Stimulated activated naive CD8-positive, alpha-beta T cell treated with anti-CD3 and anti-CD28 coated beads, Interleukin-15, amount 100 ng/mL, for 72 hours (primary cell): ENCODE results near the gene ARSG.
"Not testable (repeated sequence)": the region's sequence is repeated elsewhere in the genome, so short reads cannot be mapped to it uniquely, and the experiment has no call there.

Source experiments
- ATAC-seq: fragments of 150-1000 bp; cut with Tn5 transposase; 2 replicates; pipeline ENCODE4 v1.10.0; 2021; ENCODE audit warnings: mild to moderate bottlenecking, moderate library complexity
- DNase-seq, 2 donors: peaks; one replicate each; pipeline ENCODE4 v3.0.0; 2021 to 2022
- H3K27ac Mint-ChIP-seq, 2 donors: one replicate each; pipeline ENCODE4 v1.8.0; 2022; ENCODE audit warnings: mild to moderate bottlenecking in 2 of 2, mixed read lengths in 2 of 2, moderate library complexity in 2 of 2
- H3K27me3 Mint-ChIP-seq: one replicate; pipeline ENCODE4 v1.8.0; 2022; ENCODE audit warnings: mixed read lengths
- H3K4me1 Mint-ChIP-seq: one replicate; pipeline ENCODE4 v1.8.0; 2022; ENCODE audit warnings: mild to moderate bottlenecking, mixed read lengths
- H3K4me3 Mint-ChIP-seq, 2 donors: one replicate each; pipeline ENCODE4 v1.8.0; 2022; ENCODE audit warnings: mild to moderate bottlenecking in 2 of 2, mixed read lengths in 2 of 2, moderate library complexity in 1 of 2
- H3K9me3 Mint-ChIP-seq, 2 donors: one replicate each; pipeline ENCODE4 v1.8.0; 2022; ENCODE audit warnings: mixed read lengths in 2 of 2

Gene ARSG

DNA sequence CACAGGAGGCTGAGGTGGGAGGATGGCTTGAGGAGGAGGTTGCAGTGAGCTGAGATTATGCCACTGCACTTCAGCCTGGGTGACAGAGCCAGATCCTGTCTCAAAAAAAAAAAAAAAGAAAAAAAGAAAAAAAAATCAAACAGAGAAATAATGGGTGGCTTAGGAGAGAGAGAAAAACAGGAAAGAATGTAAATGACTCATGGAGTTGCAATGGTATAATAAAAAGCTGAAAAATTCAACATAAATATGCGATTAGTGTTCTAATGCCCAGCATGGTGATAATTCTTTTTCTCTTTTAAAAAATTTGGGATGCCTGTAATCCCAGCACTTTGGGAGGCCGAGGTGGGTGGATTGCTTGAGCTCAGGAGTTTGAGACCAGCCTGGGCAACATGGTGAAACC, 63.0 kb downstream of the ARSG start:
- ATAC-seq, DNase-seq, H3K27ac Mint-ChIP-seq, H3K9me3 Mint-ChIP-seq, H3K4me3 Mint-ChIP-seq, H3K27me3 Mint-ChIP-seq: not testable (repeated sequence)
- H3K4me1 Mint-ChIP-seq: peaks cover 75% of the 10 kb centered on the region

DNA sequence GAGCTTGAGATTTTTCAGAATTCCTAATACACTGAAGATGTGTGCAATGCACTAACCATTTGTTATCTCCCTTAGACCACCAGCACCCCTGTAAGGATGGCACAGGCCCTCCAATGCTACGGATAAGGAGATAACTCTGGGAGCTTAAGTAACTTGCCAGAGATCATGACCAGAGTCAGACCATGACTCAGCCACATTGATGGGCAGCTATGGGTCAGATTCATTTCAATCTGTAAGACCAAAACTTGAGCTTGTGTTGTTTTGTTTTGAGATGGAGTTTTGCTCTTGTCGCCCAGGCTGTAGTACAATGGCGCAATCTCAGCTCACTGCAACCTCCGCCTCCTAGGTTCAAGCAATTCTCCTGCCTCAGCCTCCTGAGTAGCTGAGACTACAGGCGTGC, 63.8 kb downstream of the ARSG start:
- H3K4me3 Mint-ChIP-seq, H3K27ac Mint-ChIP-seq, ATAC-seq, DNase-seq, H3K9me3 Mint-ChIP-seq, H3K27me3 Mint-ChIP-seq: not testable (repeated sequence)
- H3K4me1 Mint-ChIP-seq: peaks cover 72% of the 10 kb centered on the region

DNA sequence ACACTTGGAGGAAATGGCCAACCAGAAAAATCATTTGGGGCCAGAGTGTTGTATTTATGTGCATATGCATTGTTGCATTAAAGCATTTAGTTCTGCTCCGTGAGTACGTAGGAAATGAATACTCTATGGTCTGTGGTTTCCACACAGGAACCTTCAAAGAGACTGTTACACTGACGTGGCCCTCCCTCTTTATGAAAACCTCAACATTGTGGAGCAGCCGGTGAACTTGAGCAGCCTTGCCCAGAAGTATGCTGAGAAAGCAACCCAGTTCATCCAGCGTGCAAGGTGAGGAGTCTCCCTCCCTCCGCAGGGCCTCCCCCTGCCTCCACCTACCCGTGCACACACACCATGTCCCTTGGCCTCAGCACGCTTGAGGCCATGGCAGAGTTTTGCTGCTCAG, 65.2 kb downstream of the ARSG start:
- peak overlapping the region; percentile 58 to 64 for H3K4me3 Mint-ChIP-seq
- no peaks in the 10 kb centered on the region for H3K27me3 Mint-ChIP-seq
- peaks cover 72% of the 10 kb centered on the region for H3K4me1 Mint-ChIP-seq
- peak; percentile 54 to 76 for DNase-seq
- no peaks in the 10 kb centered on the region for H3K9me3 Mint-ChIP-seq
- no peak overlapping the region for H3K27ac Mint-ChIP-seq
- ATAC-seq: peak; percentile 99

GRCh38 chr17:68356949-68357455, 65.7 kb downstream of the ARSG start:
- peak overlapping the region in 1 of 2 donors; percentile 34 for H3K27ac Mint-ChIP-seq

DNA sequence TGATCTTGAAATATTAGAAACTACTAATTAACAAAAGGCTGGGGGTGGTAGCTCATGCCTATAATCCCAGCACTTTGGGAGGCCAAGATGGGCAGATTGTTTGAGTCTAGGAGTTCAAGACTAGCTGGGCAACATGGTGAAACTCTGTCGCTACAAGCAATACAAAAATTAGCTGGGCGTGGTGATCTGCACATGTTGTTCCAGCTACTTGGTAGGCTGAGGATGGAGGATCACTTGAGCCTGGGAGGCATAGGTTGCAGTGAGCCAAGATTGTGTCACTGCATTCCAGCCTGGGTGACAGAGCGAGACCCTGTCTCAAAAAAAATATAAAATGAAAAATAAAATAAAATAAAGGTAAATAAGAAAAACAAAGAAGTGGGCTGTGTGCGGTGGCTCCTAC, 66.6 kb downstream of the ARSG start:
- no peak for DNase-seq
- no peak overlapping the region for H3K27ac Mint-ChIP-seq
- no peak for ATAC-seq

More at GRCh38 chr17:68356949-68357455, 65.7 kb downstream of the ARSG start:
- no peaks in the 10 kb centered on the region for H3K9me3 Mint-ChIP-seq
- peak; percentile 65 for ATAC-seq
- peaks cover 67% of the 10 kb centered on the region for H3K4me1 Mint-ChIP-seq
- no peaks in the 10 kb centered on the region for H3K27me3 Mint-ChIP-seq
- peak overlapping the region; percentile 58 to 64 for H3K4me3 Mint-ChIP-seq
- DNase-seq: no peak

DNA sequence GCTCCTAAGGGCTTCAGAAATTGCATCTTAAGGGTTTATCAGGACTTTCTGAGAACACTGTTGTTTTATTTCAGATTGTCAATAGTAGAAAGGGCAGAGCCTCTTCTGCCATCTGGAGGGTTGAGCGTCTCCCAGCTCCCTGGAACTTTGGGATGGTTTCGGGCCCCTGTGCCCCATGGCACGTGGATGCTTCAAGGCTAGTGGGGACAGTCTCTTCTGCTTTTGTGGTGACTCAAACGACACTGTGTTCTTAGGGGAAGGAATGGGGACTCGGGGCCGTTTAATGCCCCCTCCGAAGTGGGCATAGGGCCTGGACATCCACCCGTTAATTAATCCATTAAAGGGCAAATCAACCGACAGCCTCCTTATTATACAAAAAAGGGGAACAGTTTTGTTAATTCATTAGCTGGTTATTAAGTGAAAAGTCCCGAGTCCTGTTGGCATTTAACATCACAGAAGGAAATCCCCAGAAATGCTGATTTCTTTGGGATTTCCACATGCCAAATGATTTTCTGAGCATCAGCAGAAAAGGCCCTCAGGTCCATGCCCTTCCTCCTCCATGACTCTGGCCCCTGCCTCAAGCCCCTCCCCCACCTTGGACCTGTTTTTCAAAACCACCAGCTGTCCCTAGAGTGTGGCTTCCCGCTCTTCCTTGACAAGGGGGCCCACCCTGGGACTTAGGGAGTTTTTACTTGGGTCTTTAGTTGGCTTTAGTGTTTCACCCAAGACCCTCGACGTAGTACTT, 68.7 kb downstream of the ARSG start:
- Mint-ChIP-seq H3K9me3 (no peaks in the 10 kb centered on the region), H3K27me3 (no peaks in the 10 kb centered on the region), H3K4me1 (peaks cover 40% of the 10 kb centered on the region), H3K27ac (no peak overlapping the region), H3K4me3 (no peak overlapping the region)
- DNase-seq (no peak), ATAC-seq (no peak)

More for the DNA sequence above, 66.6 kb downstream of the ARSG start:
- Mint-ChIP-seq H3K27me3 (no peaks in the 10 kb centered on the region), H3K9me3 (no peaks in the 10 kb centered on the region), H3K4me3 (no peak overlapping the region), H3K4me1 (peaks cover 58% of the 10 kb centered on the region)

DNA sequence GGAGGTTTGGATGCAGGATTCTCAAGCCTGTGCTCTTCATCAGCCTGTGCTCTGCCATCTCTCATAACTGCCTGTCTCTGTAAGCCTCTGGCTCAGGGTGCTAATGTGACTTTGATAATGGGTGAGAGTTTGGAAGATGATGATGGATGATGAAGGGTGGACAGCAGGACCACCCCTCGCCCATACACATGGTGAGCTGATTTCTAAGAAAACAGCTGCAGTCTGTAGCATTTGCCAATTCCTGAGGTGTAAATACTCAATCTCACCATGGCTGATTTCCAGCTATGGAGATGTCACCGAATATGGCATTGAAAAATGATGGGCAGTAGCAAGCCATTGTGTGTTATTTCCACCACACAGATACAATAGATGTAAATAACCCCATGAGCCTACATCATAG, 74.2 kb downstream of the ARSG start:
- no peaks in the 10 kb centered on the region for H3K4me1 Mint-ChIP-seq
- H3K9me3 Mint-ChIP-seq: no peaks in the 10 kb centered on the region
- ATAC-seq (no peak), DNase-seq (no peak)
- no peak overlapping the region for H3K4me3 Mint-ChIP-seq
- no peaks in the 10 kb centered on the region for H3K27me3 Mint-ChIP-seq
- no peak overlapping the region for H3K27ac Mint-ChIP-seq

- Mint-ChIP-seq H3K4me1 (no peaks in the 10 kb centered on the region), H3K27me3 (no peaks in the 10 kb centered on the region), H3K9me3 (no peaks in the 10 kb centered on the region), H3K4me3 (no peak overlapping the region), H3K27ac (no peak overlapping the region)
- DNase-seq: no peak
- no peak for ATAC-seq
These were observed 77.1 kb downstream of the ARSG start for GRCh38 chr17:68368387-68368786.

DNA sequence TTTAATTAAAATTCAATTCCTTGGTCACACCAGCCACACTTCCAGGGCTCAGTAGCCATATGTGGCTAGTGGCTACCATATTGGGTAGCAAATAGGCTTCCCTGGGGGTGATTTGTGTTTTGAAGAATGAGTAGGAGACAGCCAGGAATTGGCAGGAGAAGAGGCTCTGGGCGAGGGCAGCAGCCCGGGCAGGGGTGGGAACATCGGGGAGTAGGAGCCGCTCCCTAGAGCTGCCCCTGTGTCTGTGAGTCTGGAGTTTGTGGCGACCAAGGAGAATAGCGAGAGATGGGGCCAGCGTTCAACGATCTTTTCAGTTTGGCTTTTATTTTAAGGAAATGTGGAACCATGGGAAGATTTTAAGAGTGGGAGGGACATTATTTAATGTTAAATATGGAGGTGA, 84.3 kb downstream of the ARSG start:
- Mint-ChIP-seq H3K9me3 (no peaks in the 10 kb centered on the region), H3K4me1 (no peaks in the 10 kb centered on the region), H3K27me3 (no peaks in the 10 kb centered on the region), H3K27ac (no peak overlapping the region), H3K4me3 (no peak overlapping the region)
- no peak for DNase-seq
- no peak for ATAC-seq

- DNase-seq, H3K4me1 Mint-ChIP-seq, H3K4me3 Mint-ChIP-seq, H3K9me3 Mint-ChIP-seq, H3K27me3 Mint-ChIP-seq, ATAC-seq, H3K27ac Mint-ChIP-seq: not testable (repeated sequence)
These were observed 84.9 kb downstream of the ARSG start for GRCh38 chr17:68376178-68376577.

DNA sequence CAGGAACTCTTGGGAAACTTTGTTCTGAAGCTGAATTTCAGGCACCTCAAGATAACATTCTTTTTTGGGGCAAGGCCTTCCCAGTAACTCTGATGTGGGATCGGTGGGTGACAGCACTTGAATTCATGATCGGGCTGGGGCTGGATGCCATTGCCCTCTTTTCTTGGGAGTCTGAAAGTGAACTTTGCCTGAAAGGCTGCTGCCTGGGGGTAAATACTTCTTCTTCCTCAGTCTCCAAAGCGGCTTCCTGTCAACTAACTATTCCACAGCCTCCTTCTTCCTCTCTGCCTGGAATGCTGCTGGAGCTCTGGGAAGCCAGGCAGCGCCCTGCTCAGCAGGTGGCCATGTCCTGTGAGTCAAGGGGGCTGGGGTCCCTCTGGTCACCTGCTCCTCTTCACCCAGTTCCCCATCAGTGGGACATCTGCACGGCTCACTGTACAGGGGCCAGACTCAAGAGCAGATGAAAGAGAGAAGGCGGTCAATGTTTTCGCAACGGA, 86.5 kb downstream of the ARSG start:
- no peak for ATAC-seq
- Mint-ChIP-seq H3K9me3 (no peaks in the 10 kb centered on the region), H3K4me3 (no peak overlapping the region), H3K4me1 (peaks cover 6% of the 10 kb centered on the region), H3K27ac (peak overlapping the region; percentile 30 to 79), H3K27me3 (no peaks in the 10 kb centered on the region)
- no peak for DNase-seq

GRCh38 chr17:68378268-68379176, 87.2 kb downstream of the ARSG start:
- H3K27ac Mint-ChIP-seq: no peak overlapping the region
- DNase-seq (no peak), ATAC-seq (no peak)
- H3K4me3 Mint-ChIP-seq: no peak overlapping the region
- H3K27me3 Mint-ChIP-seq: no peaks in the 10 kb centered on the region
- H3K4me1 Mint-ChIP-seq: peaks cover 13% of the 10 kb centered on the region
- no peaks in the 10 kb centered on the region for H3K9me3 Mint-ChIP-seq

GRCh38 chr17:68379177-68379510, 87.8 kb downstream of the ARSG start:
- H3K9me3 Mint-ChIP-seq: no peaks in the 10 kb centered on the region
- no peak overlapping the region for H3K4me3 Mint-ChIP-seq
- no peak overlapping the region for H3K27ac Mint-ChIP-seq
- DNase-seq (no peak), ATAC-seq (no peak)
- H3K4me1 Mint-ChIP-seq: peaks cover 19% of the 10 kb centered on the region
- no peaks in the 10 kb centered on the region for H3K27me3 Mint-ChIP-seq

DNA sequence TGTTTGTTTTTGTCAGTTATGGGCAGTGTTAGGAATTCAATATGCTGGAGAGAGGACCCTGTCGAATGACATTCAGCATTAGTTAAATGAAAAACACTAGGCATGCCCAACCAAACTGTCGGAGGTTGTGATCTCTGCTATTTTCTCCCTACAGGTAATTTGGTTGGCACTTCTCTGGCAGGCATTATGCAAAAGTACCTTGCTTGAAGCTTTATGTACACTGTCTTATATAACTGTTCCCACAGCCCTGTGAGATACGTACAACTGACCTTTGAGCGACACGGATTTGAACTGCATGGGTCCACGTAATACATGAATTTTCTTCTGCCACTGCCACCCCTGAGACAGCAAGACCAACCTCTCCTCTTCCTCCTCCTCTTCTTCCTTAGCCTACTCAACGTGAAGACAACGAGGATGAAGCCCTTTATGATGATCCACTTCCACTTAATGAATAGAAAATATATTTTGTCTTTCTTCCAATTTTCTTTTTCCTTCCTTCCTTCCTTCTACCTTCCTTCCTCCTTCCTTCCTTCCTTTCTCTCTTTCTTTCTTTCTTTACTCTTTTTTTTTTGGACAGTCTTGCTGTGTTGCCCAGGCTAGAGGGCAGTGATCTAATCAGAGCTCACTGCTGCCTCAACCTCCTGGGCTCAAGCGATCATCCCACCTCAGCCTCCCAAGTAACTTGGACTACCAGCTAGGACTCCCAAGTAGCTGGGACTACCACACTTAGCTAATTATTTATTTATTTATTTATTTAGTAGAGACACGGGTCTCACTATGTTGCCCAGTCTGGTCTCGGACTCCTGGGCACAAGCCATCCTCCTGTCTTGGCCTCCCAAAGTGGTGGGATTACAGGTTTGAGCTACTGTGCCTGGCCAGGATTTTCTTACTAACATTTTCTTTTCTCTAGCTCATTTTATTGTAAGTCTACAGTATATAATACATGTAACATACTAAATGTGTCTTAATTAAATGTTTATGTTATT, 88.7 kb downstream of the ARSG start:
- no peaks in the 10 kb centered on the region for H3K9me3 Mint-ChIP-seq
- H3K27ac Mint-ChIP-seq: no peak overlapping the region
- H3K4me1 Mint-ChIP-seq: peaks cover 27% of the 10 kb centered on the region
- ATAC-seq: no peak
- no peak for DNase-seq
- no peak overlapping the region for H3K4me3 Mint-ChIP-seq
- H3K27me3 Mint-ChIP-seq: no peaks in the 10 kb centered on the region
